Non-pigmented ciliary epithelial cell (primary cell): ENCODE data around the gene IL36A.

Source experiments
- DNase-seq: peaks from one replicate; pipeline ENCODE4 v3.0.0-alpha.2; 2010; ENCODE audit warnings: low read depth

Gene IL36A

GRCh38 chr2:113050921-113051895, 45.9 kb downstream of the IL36A start:
- DNase-seq: no peak

- DNase-seq: no peak
These were observed 47.2 kb downstream of the IL36A start, which contains the start of gene IL36B for GRCh38 chr2:113052396-113052917. Gene IL36B (minus strand): TSS chr2:113052867.

GRCh38 chr2:113053666-113054065, 48.4 kb downstream of the IL36A start:
- DNase-seq: no peak

- DNase-seq: no peak
These were observed 48.8 kb downstream of the IL36A start for GRCh38 chr2:113054066-113054465.

- no peak for DNase-seq
These were observed 51.3 kb downstream of the IL36A start for GRCh38 chr2:113056521-113056920.

- DNase-seq: no peak
These were observed 51.9 kb downstream of the IL36A start for GRCh38 chr2:113057117-113057516.
